Heart left ventricle (tissue), 16 donors: ENCODE results near the gene LIMS2. TPM values are rescaled to one million over a fixed set of nuclear protein-coding genes. Genes with fewer than 3 reads are reported as not detected.

ENCODE experiments used
- ATAC-seq, 4 donors: fragments of 200-7000 bp; cut with Tn5 transposase; one replicate each; pipeline ENCODE4 v1.9.1; 2020 to 2022; ENCODE audit warnings: moderate library complexity in 4 of 4, mild to moderate bottlenecking in 3 of 4, moderate number of reproducible peaks in 1 of 4
- DNase-seq, 5 donors: peaks; one replicate each; pipeline ENCODE4 v3.0.0-alpha.2; 2020
- H3K27ac ChIP-seq, 12 donors: fragments of 200-600 bp; sonication (generic) in 4 of 12; one replicate each; pipeline versions ENCODE4 v1.5.0 to v1.8.0; 2016 to 2022; ENCODE audit warnings: mild to moderate bottlenecking in 2 of 12
- H3K27me3 ChIP-seq, 9 donors: fragments of 200-600 bp; sonication (generic) in 2 of 9; one replicate each; pipeline versions ENCODE4 v1.5.1 to v1.8.0; 2016 to 2022; ENCODE audit warnings: mild to moderate bottlenecking in 3 of 9
- H3K36me3 ChIP-seq, 9 donors: fragments of 200-600 bp; sonication (generic) in 2 of 9; one replicate each; pipeline versions ENCODE4 v1.5.0 to v1.8.0; 2018 to 2022; ENCODE audit warnings: mild to moderate bottlenecking in 2 of 9
- H3K4me1 ChIP-seq, 12 donors: fragments of 200-600 bp; sonication (generic) in 4 of 12; one replicate each; pipeline versions ENCODE4 v1.5.0 to v1.8.0; 2016 to 2022; ENCODE audit warnings: mild to moderate bottlenecking in 3 of 12
- H3K4me3 ChIP-seq, 12 donors: fragments of 200-600 bp; sonication (generic) in 4 of 12; one replicate each; pipeline versions ENCODE4 v1.5.0 to v1.8.0; 2017 to 2022; ENCODE audit warnings: mild to moderate bottlenecking in 9 of 12, moderate library complexity in 4 of 12
- H3K9me3 ChIP-seq, 12 donors: fragments of 200-600 bp; sonication (generic) in 4 of 12; one replicate each; pipeline versions ENCODE4 v1.5.0 to v1.8.0; 2016 to 2022; ENCODE audit warnings: mild to moderate bottlenecking in 1 of 12
- POLR2A ChIP-seq, 2 donors: fragments of 450-650 bp; IDR thresholded peaks; one replicate each; pipeline ENCODE4 v1.6.1; 2017; ENCODE audit warnings: antibody characterized with exemption in 2 of 2, mild to moderate bottlenecking in 2 of 2, moderate library complexity in 2 of 2
- WGBS, 4 donors: extraction: QIAGEN DNeasy Blood & Tissue Kit in 2 of 4; methylation state at CpG; one replicate each; pipeline versions ENCODE4 v1.1.5 to v1.1.7; 2013 to 2018; 5-methylcytosine and 5-hydroxymethylcytosine counted together
- intact Hi-C, 10 donors: fragments of 100-400 bp; cut with DNase I; formaldehyde crosslinking; loops; one replicate each; pipeline versions ENCODE4 v1.11.1 to v1.14.2; 2022
- polyA plus RNA-seq, 2 donors: library from polyadenylated mRNA; stranded (reverse); fragments of 200-250 nt; gene quantifications; one replicate each; pipeline ENCODE4 v1.2.3, GENCODE V29; 2013
- total RNA-seq, 9 donors: library from RNA; depleted of rRNA in 2 of 9; stranded (reverse); fragments of >200 nt in 2 of 9; fragmentation: NEBNext Ultra II Directional in 3 of 9; extraction: Animal tissue kit (Norgen Biotek cat#: 25700) in 3 of 9; gene quantifications; one replicate each; pipeline versions ENCODE4 v1.1.0 to v1.2.4, GENCODE V29; 2016 to 2023
- TF ChIP-seq, protein P1 (sequence below), 12 donors: fragments of 200-600 bp; sonication (generic) in 4 of 12; IDR thresholded peaks; one replicate each; pipeline versions ENCODE4 v1.5.0 to v1.8.0; 2018 to 2022; ENCODE audit warnings: antibody characterized with exemption in 12 of 12, mild to moderate bottlenecking in 5 of 12
- donor health status: ischemic (EF 13 %, LVEDD 7.1; RV severe dilation, severe dysfunction).
- donor health status: healthy with polysubstance abuse.
- donor health status: DM: no; HTN: yes; CAD: no.
- donor health status: DM: no; HTN: no; CAD: no.
- donor health status: ischemic (EF 25% LVEDD 6.9; RV normal size, moderate dysfunction).
- donor health status: ischemic (EF 25% LVEDD 5.7; RV mildly dilated, moderate dysfunction).
- donor health status: healthy.
- donor health status: DM: yes; HTN: yes; CAD: no.
- donor health status: ischemic (EF 35%, LVEDD 5.7; RV mildly dilated, moderate dysfunction).
- donor health status: nonischemic (EF 11% LVEDD 7.7; RV severe dilation, severe dysfunction).
- donor health status: DM: yes; HTN: yes; CAD: no.
- donor health status: PGD.
- donor health status: ischemic (EF 29% LVEDD 5.4; RV normal size, mild dysfunction).
- donor health status: nonischemic (EF 23%, LVEDD 6.1; RV moderate dilation, normal function).

Gene LIMS2
- total and polyA plus RNA-seq, 11 donors = 97.1 to 293 (median 158) TPM

GRCh38 chr2:127645026-127645394 is 30.3 kb downstream of the LIMS2 start:
- WGBS, 4 donors = 71 to 90% (median 85%) methylated on average over 1 of the region's 1 CpG
- Histone ChIP-seq H3K27me3 (no peaks in the 10 kb centered on the region), H3K4me3 (no peak overlapping the region), H3K4me1 (peaks cover 13 to 85% (median 67%) of the 10 kb centered on the region in 12 donors), H3K36me3 (peaks cover 0 to 46% (median 22%) of the 10 kb centered on the region in 9 donors), H3K9me3 (no peaks in the 10 kb centered on the region), H3K27ac (peak overlapping the region in 6 of 12 donors; percentile 23 to 92 (median 65))
- intact Hi-C loops = loop anchor here in 5 of 10 donors (5.0 to 10.0 kb wide), 4 partner anchors 37 to 53 kb away; no protein-coding TSS in a partner anchor
- DNase-seq (no peak), ATAC-seq (no peak)
- TF ChIP-seq, protein P1, sequence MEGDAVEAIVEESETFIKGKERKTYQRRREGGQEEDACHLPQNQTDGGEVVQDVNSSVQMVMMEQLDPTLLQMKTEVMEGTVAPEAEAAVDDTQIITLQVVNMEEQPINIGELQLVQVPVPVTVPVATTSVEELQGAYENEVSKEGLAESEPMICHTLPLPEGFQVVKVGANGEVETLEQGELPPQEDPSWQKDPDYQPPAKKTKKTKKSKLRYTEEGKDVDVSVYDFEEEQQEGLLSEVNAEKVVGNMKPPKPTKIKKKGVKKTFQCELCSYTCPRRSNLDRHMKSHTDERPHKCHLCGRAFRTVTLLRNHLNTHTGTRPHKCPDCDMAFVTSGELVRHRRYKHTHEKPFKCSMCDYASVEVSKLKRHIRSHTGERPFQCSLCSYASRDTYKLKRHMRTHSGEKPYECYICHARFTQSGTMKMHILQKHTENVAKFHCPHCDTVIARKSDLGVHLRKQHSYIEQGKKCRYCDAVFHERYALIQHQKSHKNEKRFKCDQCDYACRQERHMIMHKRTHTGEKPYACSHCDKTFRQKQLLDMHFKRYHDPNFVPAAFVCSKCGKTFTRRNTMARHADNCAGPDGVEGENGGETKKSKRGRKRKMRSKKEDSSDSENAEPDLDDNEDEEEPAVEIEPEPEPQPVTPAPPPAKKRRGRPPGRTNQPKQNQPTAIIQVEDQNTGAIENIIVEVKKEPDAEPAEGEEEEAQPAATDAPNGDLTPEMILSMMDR (IDR thresholded peaks at IDR 0.05) = no peak
- no peak for TF ChIP-seq POLR2A (IDR thresholded peaks at IDR 0.05)

DNA sequence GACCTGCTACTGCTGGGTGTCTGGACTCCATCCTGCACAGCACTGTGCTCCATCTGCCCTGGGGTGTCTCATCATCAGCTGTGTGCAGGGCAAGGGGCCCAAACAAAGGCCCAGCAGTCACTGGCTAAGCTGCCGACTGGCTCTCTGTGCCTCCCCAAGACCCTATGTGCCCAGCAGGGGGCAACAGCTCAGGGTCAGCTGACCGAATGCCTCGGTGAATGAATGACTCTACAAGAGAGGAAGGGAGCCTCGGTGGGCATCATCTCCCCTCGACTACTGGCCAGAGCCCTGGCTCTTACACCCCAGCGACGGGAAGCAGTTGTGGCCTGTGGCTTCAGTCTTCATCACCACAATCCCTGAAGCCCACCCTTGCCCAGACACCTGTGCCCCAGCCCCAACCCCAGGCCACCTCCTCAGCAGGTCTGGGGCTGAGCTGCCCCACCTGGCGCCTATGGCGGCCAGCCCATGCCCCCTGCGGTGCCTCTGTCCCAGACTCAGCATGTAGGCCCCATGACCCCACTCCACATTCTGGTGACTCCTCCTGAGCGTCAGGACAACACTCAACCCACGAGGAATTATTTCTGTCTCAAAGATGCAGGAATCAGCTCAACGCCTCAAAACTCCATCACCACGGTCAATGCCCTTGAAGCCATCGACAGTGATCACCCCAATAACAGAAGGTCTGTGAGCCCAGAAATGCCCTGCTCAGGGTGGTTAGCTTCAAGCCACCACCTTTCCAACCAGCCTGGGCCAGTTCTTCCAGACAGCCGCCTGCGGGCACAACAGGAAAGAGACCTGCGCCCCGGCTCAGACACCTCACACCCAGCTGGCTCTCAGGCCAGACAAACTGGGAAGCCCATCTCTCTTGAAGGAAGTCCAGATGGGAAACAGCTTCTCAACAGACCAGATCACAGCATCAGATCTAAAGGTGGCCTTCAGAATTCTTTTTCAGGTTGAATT is 31.0 kb downstream of the LIMS2 start:
- 73 to 87% (median 84%) methylated on average over 14 to 19 of the region's 19 CpGs for WGBS, 4 donors
- Histone ChIP-seq H3K27ac (peak overlapping the region in 10 of 12 donors; percentile 29 to 92 (median 73)), H3K27me3 (no peaks in the 10 kb centered on the region), H3K36me3 (peaks cover 0 to 52% (median 22%) of the 10 kb centered on the region in 9 donors), H3K9me3 (no peaks in the 10 kb centered on the region), H3K4me3 (no peak overlapping the region), H3K4me1 (peaks cover 10 to 82% (median 63%) of the 10 kb centered on the region in 12 donors)
- DNase-seq = peak in 2 of 5 donors; percentile 12 to 41
- no peak for ATAC-seq
- intact Hi-C loops = loop anchor here in 5 of 10 donors (5.0 to 10.0 kb wide), 4 partner anchors 38 to 53 kb away; no protein-coding TSS in a partner anchor
- TF ChIP-seq, protein P1 (IDR thresholded peaks at IDR 0.05) = peak in 5 of 12 donors; percentile 12 to 23 (median 15)
- no peak for TF ChIP-seq POLR2A (IDR thresholded peaks at IDR 0.05)

- DNase-seq = peak in 1 of 5 donors; percentile 56
- TF ChIP-seq POLR2A (IDR thresholded peaks at IDR 0.05) = no peak
- TF ChIP-seq, protein P1 (IDR thresholded peaks at IDR 0.05) = no peak
- no peak overlapping the region for H3K4me3 ChIP-seq
- H3K4me1 ChIP-seq = peaks cover 8 to 78% (median 59%) of the 10 kb centered on the region in 12 donors
- H3K27me3 ChIP-seq = no peaks in the 10 kb centered on the region
- intact Hi-C loops = loop anchor here in 1 of 10 donors (10.0 kb wide), 1 partner anchor 51 kb away; no protein-coding TSS in a partner anchor
- peaks cover 0 to 60% (median 28%) of the 10 kb centered on the region in 9 donors for H3K36me3 ChIP-seq
- ATAC-seq = no peak
- H3K9me3 ChIP-seq = no peaks in the 10 kb centered on the region
- H3K27ac ChIP-seq = peak overlapping the region in 11 of 12 donors; percentile 16 to 92 (median 74)
- WGBS, 4 donors = 80 to 86% (median 82%) methylated on average over 14 to 15 of the region's 15 CpGs
Measured at GRCh38 chr2:127643439-127644065, 31.8 kb downstream of the LIMS2 start.
